Mesenteric fat pad (tissue), 1 donor: Measurements from ENCODE around the gene LRMDA. TPM values are rescaled to one million over a fixed set of nuclear protein-coding genes. Genes with fewer than 3 reads are reported as not detected.

Experiments
- DNase-seq: peaks from one replicate; pipeline ENCODE4 v3.0.0-alpha.2; 2020; ENCODE audit warnings: low spot score
- total RNA-seq: library from RNA; stranded (reverse); fragmentation: NEBNext Ultra II Directional; extraction: Animal tissue kit (Norgen Biotek cat#: 25700); gene quantifications from one replicate; pipeline ENCODE4 v1.2.1, GENCODE V29; 2021
- donor health status: DM: yes; HTN: yes; CAD: no.

The LRMDA gene
- total RNA-seq, 1 donor from 2014 or later, result 26.6 TPM

DNA sequence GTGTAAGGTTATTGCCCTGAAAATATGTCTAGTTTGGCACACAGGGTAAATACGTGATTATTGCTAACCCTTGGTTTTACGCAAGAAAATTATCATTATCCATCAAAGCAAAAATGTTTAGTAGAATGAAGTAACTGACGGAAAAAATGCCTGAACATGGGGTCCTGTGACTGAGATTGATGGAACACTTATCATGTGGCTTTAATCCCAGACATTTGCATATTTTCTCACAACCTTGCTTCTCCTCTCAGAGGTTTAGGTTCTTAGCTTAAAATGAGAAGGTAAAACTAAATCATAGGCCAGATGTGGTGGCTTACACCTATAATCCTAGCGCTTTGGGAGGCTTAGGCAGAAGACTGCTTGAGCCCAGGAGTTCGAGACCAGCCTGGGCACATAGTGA lies 1010.7 kb downstream of the LRMDA start:
- no peak for DNase-seq

- DNase-seq, result no peak
Observed at GRCh38 chr10:76444034-76444800, 1012.8 kb downstream of the LRMDA start.

DNA sequence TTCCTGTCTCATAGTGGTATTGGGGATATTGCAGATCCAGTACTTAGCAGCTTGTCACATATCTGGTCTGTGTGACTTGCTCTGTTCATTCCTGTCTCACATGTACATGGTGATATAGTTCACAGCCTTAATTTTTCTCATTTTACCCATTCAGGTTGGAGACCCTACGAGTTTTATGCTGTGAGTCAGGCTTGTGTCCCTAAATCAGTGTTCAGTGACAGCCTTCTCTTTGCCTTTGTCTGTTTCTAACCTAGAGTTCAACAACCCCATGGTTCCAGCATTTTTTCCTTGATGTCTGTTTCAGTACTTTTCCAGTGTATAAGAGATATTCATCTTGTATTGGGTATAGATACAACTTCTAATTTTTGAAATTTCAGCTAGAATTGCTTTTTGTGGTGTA lies 1016.2 kb downstream of the LRMDA start:
- no peak for DNase-seq

DNA sequence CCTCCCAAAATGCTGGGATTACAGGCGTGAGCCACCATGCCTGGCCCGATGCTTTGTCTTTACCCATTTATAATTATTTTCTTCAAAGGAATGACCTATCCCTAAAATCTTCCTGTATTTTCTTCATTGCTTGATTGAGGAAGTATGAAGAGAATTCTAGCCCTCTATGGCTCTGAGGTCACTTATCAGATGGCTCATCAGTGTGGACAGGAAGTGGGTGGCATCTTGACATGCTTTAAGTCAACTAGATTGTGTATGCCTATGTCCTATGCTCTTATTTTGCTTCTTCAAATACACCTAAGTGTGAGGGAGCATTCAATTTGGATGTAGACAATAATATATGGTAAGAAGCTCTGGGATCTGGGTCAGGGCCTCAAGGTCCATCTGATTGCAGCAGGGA lies 1020.5 kb downstream of the LRMDA start:
- no peak for DNase-seq

DNA sequence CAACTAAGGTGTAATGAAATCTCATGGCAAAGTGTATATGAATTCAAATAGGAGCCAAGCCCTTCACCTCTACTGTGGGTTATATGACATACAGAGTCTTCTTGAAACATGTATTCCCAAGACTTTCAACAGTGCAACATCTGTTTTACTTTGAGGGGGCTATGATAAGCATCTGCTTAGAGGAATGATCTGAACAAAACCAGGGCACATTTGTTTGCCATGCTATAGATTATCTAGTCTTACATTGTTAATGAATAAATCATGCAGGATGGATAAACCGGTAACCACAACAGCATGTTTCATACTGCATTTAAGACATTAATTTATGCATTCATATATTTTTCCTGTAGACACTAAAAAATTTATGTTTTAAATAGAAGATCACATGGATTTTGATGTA lies 1021.9 kb downstream of the LRMDA start:
- no peak for DNase-seq

DNA sequence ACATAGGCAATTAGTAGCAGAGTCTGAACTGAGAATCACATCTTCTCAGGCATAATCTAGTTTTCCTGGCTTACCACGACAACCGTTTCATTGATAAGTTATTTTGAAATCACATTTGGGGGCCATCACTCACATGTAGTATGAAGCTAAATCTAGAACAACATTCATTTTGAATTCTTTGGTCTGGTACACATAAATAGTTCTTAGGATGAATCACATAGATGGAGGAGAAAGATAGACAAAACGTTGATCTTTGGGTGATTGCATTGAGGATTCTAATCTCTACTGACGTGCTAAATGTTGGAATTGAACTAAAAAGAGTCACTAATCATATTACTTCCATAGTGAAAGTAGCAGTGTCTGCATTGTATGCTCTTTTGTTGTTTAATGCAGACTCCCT lies 1022.6 kb downstream of the LRMDA start:
- DNase-seq, result no peak

GRCh38 chr10:76454506-76455140 lies 1023.2 kb downstream of the LRMDA start:
- DNase-seq, result no peak

DNA sequence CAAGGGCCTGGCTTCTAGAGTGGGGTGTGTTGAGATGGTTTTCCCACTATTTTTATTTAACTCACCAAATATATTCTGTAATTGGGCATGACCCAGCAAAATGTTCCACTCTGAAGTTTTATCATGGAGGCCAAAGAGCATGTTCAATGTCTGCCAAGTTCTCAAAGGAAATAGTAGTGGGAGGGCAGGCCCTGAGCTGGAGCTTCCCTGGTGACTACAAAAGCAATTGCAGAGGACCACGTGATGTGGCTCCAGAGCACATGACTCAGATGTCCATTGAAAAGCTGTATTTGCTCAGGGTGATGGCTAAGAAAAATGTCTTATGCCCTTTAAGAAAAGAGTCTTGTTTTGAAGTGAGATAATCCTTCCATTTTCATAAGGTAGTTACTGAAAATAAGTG lies 1024.8 kb downstream of the LRMDA start:
- DNase-seq, result no peak

DNA sequence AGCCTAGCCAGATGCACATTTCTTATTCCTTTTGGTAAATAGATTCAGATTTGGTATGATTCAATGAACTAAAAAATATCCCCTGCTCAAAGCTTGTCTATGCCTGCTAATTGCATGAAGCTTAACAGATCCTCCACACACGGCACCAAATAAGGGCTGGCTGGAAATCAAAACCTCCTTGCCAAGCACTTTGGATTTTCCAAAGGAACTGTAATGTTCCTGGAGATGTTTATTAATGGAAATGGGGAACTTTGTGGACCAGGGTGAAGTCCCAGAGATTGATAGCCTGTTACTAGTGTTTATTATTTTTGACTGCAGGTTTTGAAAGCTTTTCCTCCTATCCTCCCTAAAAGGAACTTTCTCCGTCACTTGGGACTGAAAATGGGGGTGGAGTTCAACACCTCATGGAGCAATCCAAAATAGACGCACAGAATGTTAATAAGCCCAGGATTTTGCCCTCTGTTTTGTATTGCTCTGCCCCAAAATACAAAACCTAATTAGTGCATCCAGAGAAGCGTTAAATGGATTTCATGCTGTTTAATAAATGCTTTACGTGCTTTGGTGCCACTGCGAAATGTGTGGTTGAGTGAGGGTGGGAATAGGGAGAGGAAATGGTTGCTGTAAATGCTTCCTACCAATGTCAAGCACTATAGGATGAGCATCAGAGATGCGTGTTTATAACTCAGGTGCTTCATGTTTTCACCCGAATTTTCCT lies 1027.7 kb downstream of the LRMDA start:
- DNase-seq, result no peak

DNA sequence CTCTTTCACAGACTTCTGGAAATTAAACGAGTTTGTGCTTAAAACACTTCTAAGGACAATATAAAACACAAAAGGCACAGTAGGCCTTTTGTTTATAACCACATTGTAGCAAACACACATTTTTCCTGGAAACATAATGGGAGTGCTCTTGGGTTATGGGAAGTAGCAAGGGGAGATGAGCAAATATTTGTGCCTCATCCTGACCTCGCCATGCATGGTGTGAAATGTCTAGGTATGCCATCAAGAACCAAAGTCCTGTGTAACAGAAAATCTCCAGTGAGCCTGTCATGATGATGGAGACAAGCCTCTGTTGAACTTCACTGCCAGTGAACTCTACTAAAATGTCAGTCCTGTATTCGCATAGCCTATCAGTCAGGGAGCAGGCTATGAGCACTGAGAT lies 1029.6 kb downstream of the LRMDA start:
- no peak for DNase-seq

GRCh38 chr10:76463111-76463510 lies 1031.7 kb downstream of the LRMDA start:
- DNase-seq, result no peak

DNA sequence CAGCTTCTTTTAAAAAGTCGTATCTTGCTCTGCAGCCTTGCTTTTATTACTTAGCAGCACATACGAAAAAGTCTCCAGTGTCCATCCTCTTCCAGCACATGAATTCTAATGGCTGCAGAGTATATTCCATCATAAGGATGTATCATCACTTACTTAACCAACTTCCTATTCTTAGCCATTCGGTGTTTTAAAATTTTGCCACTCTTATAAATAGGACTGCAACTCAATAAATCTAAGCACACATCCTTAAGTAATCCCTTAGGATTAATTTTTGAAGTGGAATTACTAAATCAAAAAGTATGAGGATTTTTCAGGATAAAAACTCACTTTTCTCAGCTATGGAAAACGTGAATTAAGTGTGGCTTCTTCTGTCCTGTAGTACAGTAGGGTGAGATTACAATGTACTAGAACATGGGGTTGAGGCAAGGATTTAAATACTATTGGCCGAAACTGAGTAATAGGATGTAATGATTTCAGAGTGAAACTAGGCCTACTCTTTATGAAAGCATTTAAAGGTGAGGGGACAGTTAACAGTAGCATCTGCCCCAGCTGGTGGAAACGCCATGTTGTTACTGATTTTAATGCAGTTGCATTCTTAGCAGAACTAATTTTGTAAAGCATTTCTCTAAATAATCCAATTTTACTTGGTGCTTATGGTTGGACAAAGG lies 1035.5 kb downstream of the LRMDA start:
- no peak for DNase-seq

GRCh38 chr10:76469675-76470074 lies 1038.3 kb downstream of the LRMDA start:
- no peak for DNase-seq

DNA sequence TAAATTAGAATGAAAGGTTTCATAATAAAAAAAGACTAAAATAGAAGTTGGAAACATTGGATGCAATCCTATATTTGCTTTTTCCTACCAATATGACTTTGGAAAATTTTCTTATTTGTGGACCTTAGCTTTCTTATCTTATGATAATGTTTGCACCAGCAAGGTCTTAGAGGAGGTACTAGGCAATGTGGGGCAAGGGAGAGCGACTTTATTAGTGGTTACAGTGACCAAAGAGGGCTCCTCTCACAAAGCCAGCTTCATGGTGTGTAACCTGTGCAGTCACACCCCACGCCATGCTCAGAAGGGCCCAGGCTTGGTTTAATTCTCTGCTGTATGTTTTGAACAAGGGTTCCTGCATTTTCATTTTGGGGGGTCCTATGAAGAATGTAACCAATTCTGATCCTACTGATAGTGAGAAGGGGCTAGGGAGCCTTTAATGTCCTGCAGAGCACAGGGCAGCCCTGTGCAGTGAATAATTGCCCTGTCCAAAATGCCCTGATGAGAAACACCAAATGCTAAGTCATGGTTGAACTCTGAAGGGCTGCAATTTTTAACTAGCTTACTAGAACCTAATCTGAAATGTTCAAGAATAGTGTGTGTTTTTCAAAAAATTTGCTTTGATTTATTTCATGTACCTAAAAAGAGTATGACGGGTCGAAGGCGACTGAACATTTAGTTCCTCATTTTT lies 1047.8 kb downstream of the LRMDA start:
- DNase-seq, result no peak

DNA sequence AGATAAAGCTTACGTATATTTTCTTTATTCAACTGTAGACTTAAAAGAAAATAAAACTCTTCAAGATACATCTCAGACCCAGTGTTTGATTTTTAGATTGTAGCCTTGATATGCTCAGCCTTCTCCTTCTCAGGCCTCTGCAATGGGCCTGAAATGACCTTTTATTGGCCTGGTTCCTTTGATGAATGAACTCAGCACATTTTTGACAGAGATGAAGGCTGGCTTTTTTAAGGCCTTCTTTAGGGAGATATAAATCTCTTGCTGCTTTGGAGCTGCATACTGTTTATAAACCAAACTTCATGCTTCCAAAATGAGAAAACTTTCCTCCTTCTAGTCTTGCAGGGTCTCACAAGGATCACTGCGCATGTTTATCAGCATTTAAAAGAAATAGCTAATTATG lies 1049.8 kb downstream of the LRMDA start:
- DNase-seq, result no peak

GRCh38 chr10:76487582-76487981 lies 1056.2 kb downstream of the LRMDA start:
- DNase-seq, result no peak

- no peak for DNase-seq
Observed at GRCh38 chr10:76488602-76489001, 1057.2 kb downstream of the LRMDA start.

- DNase-seq, result no peak
Observed at GRCh38 chr10:76491216-76491615, 1059.8 kb downstream of the LRMDA start.

GRCh38 chr10:76492026-76492425 lies 1060.6 kb downstream of the LRMDA start:
- DNase-seq, result no peak

DNA sequence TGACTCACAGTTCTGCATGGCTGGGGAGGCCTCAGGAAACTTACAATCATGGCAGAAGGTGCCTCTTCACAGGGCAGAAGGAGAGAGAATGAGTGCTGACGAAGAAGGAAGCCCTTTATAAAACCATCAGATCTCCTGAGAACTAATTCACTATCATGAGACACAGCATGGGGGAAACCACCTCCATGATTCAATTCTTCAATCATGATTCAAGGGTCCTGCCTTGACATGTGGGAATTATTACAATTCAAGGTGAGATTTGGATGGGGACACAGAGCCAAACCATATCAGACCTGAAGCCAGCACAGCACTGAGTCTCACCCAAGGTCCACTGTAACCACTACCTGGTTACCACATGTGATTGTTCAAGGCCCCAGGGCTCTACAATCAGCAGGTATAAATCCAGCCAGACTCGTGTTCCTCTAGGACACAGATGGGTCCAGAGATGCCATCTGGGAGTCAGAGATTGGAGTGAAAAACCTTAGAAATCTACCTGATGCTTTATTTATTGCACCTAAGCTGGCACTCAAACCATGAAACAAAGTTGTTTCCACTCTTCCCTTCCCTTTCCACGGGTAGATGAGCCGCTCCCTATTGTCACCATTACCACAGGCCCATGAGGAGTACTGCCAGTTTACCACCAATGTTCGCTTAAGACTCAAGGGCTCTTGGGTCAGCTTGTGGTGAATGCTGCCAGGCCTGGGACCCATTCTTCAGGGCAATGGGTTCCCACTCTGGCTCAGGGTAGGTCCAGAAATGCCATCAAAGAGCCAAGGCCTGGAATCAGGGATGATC lies 1061.5 kb downstream of the LRMDA start:
- no peak for DNase-seq
